Kidney (tissue), 22 donors: Measurements from ENCODE around the gene NOX5. TPM values are rescaled to one million over a fixed set of nuclear protein-coding genes. Genes with fewer than 3 reads are reported as not detected.
A peak's percentile ranks its signal among the peaks of the same experiment; 100 is the strongest.

Source experiments
- DNase-seq, 5 donors: peaks; one replicate each; pipeline ENCODE4 v3.0.0-alpha.2; 2013 to 2020
- FAIRE-seq: peaks from 2 replicates; lab custom pipeline; 2012; peaks lifted over from hg19 to GRCh38; lab: Jason Lieb, UNC
- H3K27ac ChIP-seq, 2 donors: one replicate each; pipeline ENCODE4 v1.7.0; 2013; ENCODE audit warnings: low read depth in 2 of 2, low read length in 2 of 2, inconsistent platforms in 1 of 2
- H3K27me3 ChIP-seq: one replicate; pipeline ENCODE4 v1.7.1; 2013; ENCODE audit warnings: low read length, inconsistent platforms; ENCODE audit not compliant: control insufficient read depth, insufficient read depth
- H3K36me3 ChIP-seq, 3 donors: one replicate each; pipeline versions ENCODE4 v1.7.0 to v1.7.1; 2013; ENCODE audit warnings: low read length in 3 of 3, control low read depth in 1 of 3, inconsistent platforms in 1 of 3; ENCODE audit not compliant: insufficient read depth in 3 of 3, control insufficient read depth in 2 of 3
- H3K4me1 ChIP-seq, 3 donors: one replicate each; pipeline versions ENCODE4 v1.7.0 to v1.7.1; 2013; ENCODE audit warnings: low read length in 3 of 3, inconsistent platforms in 1 of 3, low read depth in 1 of 3; ENCODE audit not compliant: control insufficient read depth in 2 of 3, insufficient read depth in 2 of 3
- H3K4me3 ChIP-seq, 3 donors: one replicate each; pipeline versions ENCODE4 v1.7.0 to v1.8.1; 2013; ENCODE audit warnings: low read length in 3 of 3, control low read depth in 1 of 3, inconsistent platforms in 1 of 3
- H3K9ac ChIP-seq, 3 donors: one replicate each; pipeline versions ENCODE4 v1.7.0 to v1.7.1; 2013; ENCODE audit warnings: low read length in 3 of 3, control low read depth in 1 of 3, inconsistent platforms in 1 of 3
- H3K9me3 ChIP-seq, 3 donors: one replicate each; pipeline versions ENCODE4 v1.7.0 to v1.7.1; 2013; ENCODE audit warnings: low read length in 3 of 3, control low read depth in 1 of 3, inconsistent platforms in 1 of 3; ENCODE audit not compliant: control insufficient read depth in 2 of 3, insufficient read depth in 1 of 3
- intact Hi-C: fragments of 100-400 bp; cut with DNase I; formaldehyde crosslinking; loops from one replicate; pipeline ENCODE4 v1.11.1; 2022
- long read RNA-seq, 10 donors: library from polyadenylated mRNA in 1 of 10; unstranded in 1 of 10; transcript quantifications; one replicate each; pipeline ENCODE4 v2.0.0 and lab custom pipeline, GENCODE V29; 2021 to 2026
- polyA plus RNA-seq: library from polyadenylated mRNA; stranded (reverse); fragments of 350-450 nt; fragmentation: Illumina TruSeq; extraction: RNeasy Lipid Tissue Mini Kit (QIAGEN cat#74804); gene quantifications from one replicate; pipeline ENCODE4 v1.2.3, GENCODE V29; 2014; ENCODE audit warnings: low read depth, low replicate concordance; ENCODE audit not compliant: insufficient read depth
- total RNA-seq: library from RNA; stranded (reverse); fragmentation: NEBNext Ultra II Directional; extraction: Animal tissue kit (Norgen Biotek cat#: 25700); gene quantifications from one replicate; pipeline ENCODE4 v1.2.1, GENCODE V29; 2021
- TF ChIP-seq, protein P1 (sequence below): IDR thresholded peaks from 3 replicates; pipeline ENCODE4 v1.5.1; 2012; ENCODE audit warnings: mild to moderate bottlenecking, moderate library complexity, borderline replicate concordance; ENCODE audit not compliant: insufficient read depth; ENCODE audit errors: extremely low read depth
- donor health status: control.
- donor health status: control.
- donor health status: control.
- donor health status: control.
- donor health status: control.
- donor health status: DM: yes; HTN: yes; CAD: no.
- donor health status: Normal renal cell carcinoma (clear cell type).

Gene NOX5, protein sequence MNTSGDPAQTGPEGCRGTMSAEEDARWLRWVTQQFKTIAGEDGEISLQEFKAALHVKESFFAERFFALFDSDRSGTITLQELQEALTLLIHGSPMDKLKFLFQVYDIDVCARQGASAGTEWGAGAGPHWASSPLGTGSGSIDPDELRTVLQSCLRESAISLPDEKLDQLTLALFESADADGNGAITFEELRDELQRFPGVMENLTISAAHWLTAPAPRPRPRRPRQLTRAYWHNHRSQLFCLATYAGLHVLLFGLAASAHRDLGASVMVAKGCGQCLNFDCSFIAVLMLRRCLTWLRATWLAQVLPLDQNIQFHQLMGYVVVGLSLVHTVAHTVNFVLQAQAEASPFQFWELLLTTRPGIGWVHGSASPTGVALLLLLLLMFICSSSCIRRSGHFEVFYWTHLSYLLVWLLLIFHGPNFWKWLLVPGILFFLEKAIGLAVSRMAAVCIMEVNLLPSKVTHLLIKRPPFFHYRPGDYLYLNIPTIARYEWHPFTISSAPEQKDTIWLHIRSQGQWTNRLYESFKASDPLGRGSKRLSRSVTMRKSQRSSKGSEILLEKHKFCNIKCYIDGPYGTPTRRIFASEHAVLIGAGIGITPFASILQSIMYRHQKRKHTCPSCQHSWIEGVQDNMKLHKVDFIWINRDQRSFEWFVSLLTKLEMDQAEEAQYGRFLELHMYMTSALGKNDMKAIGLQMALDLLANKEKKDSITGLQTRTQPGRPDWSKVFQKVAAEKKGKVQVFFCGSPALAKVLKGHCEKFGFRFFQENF
- 0.60 TPM for total RNA-seq
- polyA plus RNA-seq = 0.19 TPM
- long read RNA-seq, donor 1 = 0 reads
- long read RNA-seq, donor 2 = 0 reads
- long read RNA-seq, donor 3 = 0 reads
- long read RNA-seq, donor 4 = 0 reads
- long read RNA-seq, donor 5 = 0 reads
- long read RNA-seq, donor 6 = 0 reads
- long read RNA-seq, donor 7 = 0 reads
- long read RNA-seq, donor 8 = 0 reads
- long read RNA-seq, donor 9 = 0 reads
- long read RNA-seq, donor 10 = 0 reads

DNA sequence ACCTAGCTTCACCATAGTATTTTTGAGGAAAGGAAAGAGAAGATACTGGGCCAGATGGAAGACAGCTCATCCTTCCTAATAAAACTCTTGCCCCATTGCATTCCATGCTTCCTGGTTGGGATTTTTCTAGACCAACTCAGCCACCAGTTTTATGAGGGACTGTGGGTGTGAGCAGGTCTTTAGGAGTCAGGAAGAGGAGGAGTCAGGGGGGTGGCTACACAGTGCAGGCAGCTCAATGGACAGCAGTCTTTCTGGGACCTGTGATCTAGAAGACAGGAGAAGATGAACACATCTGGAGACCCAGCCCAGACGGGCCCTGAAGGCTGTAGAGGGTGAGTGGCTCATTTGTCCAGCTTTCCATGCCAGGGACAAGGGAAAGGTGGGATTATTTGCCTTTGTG is at the start of gene NOX5:
Gene NOX5 (plus strand): TSS at position 242 of the 400 bp plus-strand sequence. CDS start 41 bp downstream, at position 283.
- intact Hi-C loops = no loop called here
- H3K9me3 ChIP-seq = peaks cover 0 to 4% (median 0%) of the 10 kb centered on the region in 3 donors
- no peak within 1 kb of the TSS for H3K27ac ChIP-seq
- H3K36me3 ChIP-seq = no peaks in the 10 kb centered on the region
- no peaks in the 10 kb centered on the region for H3K27me3 ChIP-seq
- H3K9ac ChIP-seq = no peak within 1 kb of the TSS
- FAIRE-seq = no peak
- H3K4me1 ChIP-seq = no peaks in the 10 kb centered on the region
- DNase-seq = peak in 1 of 5 donors; percentile 7
- TF ChIP-seq, protein P1, sequence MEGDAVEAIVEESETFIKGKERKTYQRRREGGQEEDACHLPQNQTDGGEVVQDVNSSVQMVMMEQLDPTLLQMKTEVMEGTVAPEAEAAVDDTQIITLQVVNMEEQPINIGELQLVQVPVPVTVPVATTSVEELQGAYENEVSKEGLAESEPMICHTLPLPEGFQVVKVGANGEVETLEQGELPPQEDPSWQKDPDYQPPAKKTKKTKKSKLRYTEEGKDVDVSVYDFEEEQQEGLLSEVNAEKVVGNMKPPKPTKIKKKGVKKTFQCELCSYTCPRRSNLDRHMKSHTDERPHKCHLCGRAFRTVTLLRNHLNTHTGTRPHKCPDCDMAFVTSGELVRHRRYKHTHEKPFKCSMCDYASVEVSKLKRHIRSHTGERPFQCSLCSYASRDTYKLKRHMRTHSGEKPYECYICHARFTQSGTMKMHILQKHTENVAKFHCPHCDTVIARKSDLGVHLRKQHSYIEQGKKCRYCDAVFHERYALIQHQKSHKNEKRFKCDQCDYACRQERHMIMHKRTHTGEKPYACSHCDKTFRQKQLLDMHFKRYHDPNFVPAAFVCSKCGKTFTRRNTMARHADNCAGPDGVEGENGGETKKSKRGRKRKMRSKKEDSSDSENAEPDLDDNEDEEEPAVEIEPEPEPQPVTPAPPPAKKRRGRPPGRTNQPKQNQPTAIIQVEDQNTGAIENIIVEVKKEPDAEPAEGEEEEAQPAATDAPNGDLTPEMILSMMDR = no peak
- no peak within 1 kb of the TSS for H3K4me3 ChIP-seq

DNA sequence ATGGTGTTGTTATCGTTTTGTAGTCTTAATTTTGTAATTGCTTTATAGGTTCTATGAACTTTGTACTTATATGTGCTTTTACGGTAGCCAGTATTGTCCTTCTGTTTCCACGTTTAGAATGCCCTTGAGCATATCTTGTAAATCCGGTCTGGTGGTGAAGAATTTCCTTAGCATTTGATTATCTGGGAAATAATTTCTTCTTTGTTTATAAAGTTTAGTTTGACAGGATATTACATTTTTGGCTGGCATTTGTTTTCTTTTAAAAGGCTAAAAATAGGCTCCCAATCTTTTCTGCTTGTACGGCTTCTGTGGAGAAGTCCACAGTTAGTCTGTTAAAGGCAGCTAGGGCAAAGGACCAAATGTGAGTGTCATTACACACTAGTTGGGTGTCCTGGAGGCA is 47.5 kb upstream of the NOX5 start:
- TF ChIP-seq, protein P1 = no peak
- Histone ChIP-seq H3K9me3 (peaks cover 0 to 5% (median 0%) of the 10 kb centered on the region in 3 donors), H3K4me3 (no peak overlapping the region), H3K36me3 (no peaks in the 10 kb centered on the region), H3K27ac (no peak overlapping the region), H3K9ac (no peak overlapping the region), H3K27me3 (no peaks in the 10 kb centered on the region), H3K4me1 (no peaks in the 10 kb centered on the region)
- no peak for DNase-seq
- intact Hi-C loops = no loop called here
- FAIRE-seq = no peak

DNA sequence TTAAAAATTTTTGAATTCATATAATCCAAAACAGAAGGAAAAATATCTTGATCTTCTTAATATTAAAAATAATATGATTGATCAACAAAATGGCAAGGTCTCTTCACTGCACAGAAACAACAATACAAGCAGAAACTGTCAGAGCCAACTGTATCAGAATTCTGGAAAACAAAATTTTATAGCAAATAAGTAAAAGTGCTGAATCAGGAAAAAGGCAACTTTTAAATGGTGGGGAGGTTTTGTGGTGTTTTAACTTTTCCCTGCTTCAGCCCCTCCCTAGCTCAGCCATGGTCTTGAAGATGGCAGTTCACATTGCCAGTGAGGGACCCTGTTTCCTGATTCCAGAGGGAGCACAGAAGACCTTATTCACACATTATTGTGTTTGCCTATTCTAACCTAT is 46.5 kb upstream of the NOX5 start:
- H3K27ac ChIP-seq = no peak overlapping the region
- no peaks in the 10 kb centered on the region for H3K27me3 ChIP-seq
- H3K4me3 ChIP-seq = no peak overlapping the region
- DNase-seq (no peak), FAIRE-seq (no peak)
- H3K9me3 ChIP-seq = peaks cover 0 to 5% (median 0%) of the 10 kb centered on the region in 3 donors
- TF ChIP-seq, protein P1 = no peak
- H3K36me3 ChIP-seq = no peaks in the 10 kb centered on the region
- intact Hi-C loops = no loop called here
- no peaks in the 10 kb centered on the region for H3K4me1 ChIP-seq
- no peak overlapping the region for H3K9ac ChIP-seq
